Lower lobe of right lung (tissue), 2 donors: Measurements from ENCODE around the gene PAPPA. TPM values are rescaled to one million over a fixed set of nuclear protein-coding genes. Genes with fewer than 3 reads are reported as not detected.

Experiments used
- ATAC-seq, 2 donors: fragments of 200-7000 bp; cut with Tn5 transposase; one replicate each; pipeline ENCODE4 v1.9.1; 2020 to 2022; ENCODE audit warnings: mild to moderate bottlenecking in 2 of 2, moderate library complexity in 2 of 2
- DNase-seq: peaks from one replicate; pipeline ENCODE4 v3.0.0-alpha.2; 2020
- H3K27ac ChIP-seq: fragments of 200-600 bp; one replicate; pipeline ENCODE4 v1.8.0; 2022
- H3K27me3 ChIP-seq: fragments of 200-600 bp; one replicate; pipeline ENCODE4 v1.8.0; 2022; ENCODE audit warnings: low read depth
- H3K36me3 ChIP-seq: fragments of 200-600 bp; one replicate; pipeline ENCODE4 v1.8.0; 2022; ENCODE audit warnings: mild to moderate bottlenecking
- H3K4me1 ChIP-seq: fragments of 200-600 bp; one replicate; pipeline ENCODE4 v1.8.0; 2022
- H3K4me3 ChIP-seq: fragments of 200-600 bp; one replicate; pipeline ENCODE4 v1.8.0; 2022; ENCODE audit warnings: mild to moderate bottlenecking
- H3K9me3 ChIP-seq: fragments of 200-600 bp; one replicate; pipeline ENCODE4 v1.8.0; 2022
- intact Hi-C: fragments of 100-400 bp; cut with DNase I; formaldehyde crosslinking; loops from one replicate; pipeline ENCODE4 v1.11.0; 2022
- total RNA-seq: library from RNA; stranded (reverse); fragmentation: NEBNext Ultra II Directional; extraction: Animal tissue kit (Norgen Biotek cat#: 25700); gene quantifications from one replicate; pipeline ENCODE4 v1.2.1, GENCODE V29; 2021
- TF ChIP-seq, protein P1 (sequence below): fragments of 200-600 bp; IDR thresholded peaks from one replicate; pipeline ENCODE4 v1.8.0; 2022; ENCODE audit warnings: antibody characterized with exemption, mild to moderate bottlenecking
- donor health status: DM: no; HTN: yes; CAD: no; lungs with severe emphysema.

The PAPPA gene
- total RNA-seq, 1 donor from 2014 or later: 2.2 TPM

DNA sequence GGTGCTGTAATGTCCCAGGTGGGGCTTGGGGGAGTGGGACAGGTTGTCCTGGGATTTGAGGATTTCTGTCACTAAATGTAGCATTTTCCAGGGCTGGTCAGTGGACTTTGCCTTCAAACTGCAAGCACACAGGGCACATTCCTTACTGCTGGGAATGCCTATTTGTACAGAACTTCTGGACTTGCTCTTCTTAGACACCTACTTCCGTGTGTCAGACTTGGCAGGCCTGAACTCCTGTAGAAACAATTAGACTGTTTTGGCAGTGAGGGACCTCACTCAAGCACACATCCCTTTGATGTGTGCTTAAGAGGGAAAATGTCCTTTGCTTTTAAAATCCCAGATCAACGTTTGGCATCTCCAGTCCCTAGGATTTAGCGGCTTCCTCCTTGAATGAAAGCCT is 192.2 kb downstream of the PAPPA start:
- no peaks in the 10 kb centered on the region for H3K4me1 ChIP-seq
- DNase-seq (no peak), ATAC-seq (no peak)
- H3K27me3 ChIP-seq: no peaks in the 10 kb centered on the region
- intact Hi-C loops: no loop called here
- H3K27ac ChIP-seq: no peak overlapping the region
- H3K36me3 ChIP-seq: no peaks in the 10 kb centered on the region
- H3K9me3 ChIP-seq: no peaks in the 10 kb centered on the region
- no peak overlapping the region for H3K4me3 ChIP-seq
- TF ChIP-seq, protein P1, sequence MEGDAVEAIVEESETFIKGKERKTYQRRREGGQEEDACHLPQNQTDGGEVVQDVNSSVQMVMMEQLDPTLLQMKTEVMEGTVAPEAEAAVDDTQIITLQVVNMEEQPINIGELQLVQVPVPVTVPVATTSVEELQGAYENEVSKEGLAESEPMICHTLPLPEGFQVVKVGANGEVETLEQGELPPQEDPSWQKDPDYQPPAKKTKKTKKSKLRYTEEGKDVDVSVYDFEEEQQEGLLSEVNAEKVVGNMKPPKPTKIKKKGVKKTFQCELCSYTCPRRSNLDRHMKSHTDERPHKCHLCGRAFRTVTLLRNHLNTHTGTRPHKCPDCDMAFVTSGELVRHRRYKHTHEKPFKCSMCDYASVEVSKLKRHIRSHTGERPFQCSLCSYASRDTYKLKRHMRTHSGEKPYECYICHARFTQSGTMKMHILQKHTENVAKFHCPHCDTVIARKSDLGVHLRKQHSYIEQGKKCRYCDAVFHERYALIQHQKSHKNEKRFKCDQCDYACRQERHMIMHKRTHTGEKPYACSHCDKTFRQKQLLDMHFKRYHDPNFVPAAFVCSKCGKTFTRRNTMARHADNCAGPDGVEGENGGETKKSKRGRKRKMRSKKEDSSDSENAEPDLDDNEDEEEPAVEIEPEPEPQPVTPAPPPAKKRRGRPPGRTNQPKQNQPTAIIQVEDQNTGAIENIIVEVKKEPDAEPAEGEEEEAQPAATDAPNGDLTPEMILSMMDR: no peak

DNA sequence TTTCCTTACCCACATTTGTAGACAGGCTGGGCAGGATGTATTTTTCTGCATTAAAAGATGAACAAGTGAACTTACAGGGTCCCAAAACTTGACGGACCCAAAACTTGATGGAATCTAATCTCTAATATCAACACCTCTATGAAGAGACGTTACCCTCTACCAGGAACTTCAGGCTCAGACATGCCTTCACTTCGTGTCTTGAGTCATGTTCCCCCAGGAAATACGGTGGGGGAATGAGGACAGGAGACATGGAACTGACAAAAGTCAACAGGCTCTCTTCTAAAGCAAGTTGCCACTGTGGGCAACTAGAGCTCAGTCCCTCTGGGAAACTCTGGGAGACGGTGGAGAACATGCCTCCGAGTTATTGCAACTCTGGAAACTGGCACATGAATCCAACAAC is 196.1 kb downstream of the PAPPA start:
- H3K27ac ChIP-seq: no peak overlapping the region
- ATAC-seq: no peak
- H3K36me3 ChIP-seq: no peaks in the 10 kb centered on the region
- intact Hi-C loops: no loop called here
- no peak overlapping the region for H3K4me3 ChIP-seq
- no peaks in the 10 kb centered on the region for H3K27me3 ChIP-seq
- TF ChIP-seq, protein P1: no peak
- DNase-seq: no peak
- no peaks in the 10 kb centered on the region for H3K4me1 ChIP-seq
- no peaks in the 10 kb centered on the region for H3K9me3 ChIP-seq

GRCh38 chr9:116350213-116350612 is 196.6 kb downstream of the PAPPA start:
- Histone ChIP-seq H3K27ac (no peak overlapping the region), H3K36me3 (no peaks in the 10 kb centered on the region), H3K4me3 (no peak overlapping the region), H3K4me1 (no peaks in the 10 kb centered on the region), H3K27me3 (no peaks in the 10 kb centered on the region), H3K9me3 (no peaks in the 10 kb centered on the region)
- ATAC-seq (no peak), DNase-seq (no peak)
- TF ChIP-seq, protein P1: no peak
- intact Hi-C loops: no loop called here

- no peak for ATAC-seq
- H3K27ac ChIP-seq: no peak overlapping the region
- H3K27me3 ChIP-seq: no peaks in the 10 kb centered on the region
- no peaks in the 10 kb centered on the region for H3K9me3 ChIP-seq
- H3K4me3 ChIP-seq: no peak overlapping the region
- TF ChIP-seq, protein P1: no peak
- H3K4me1 ChIP-seq: no peaks in the 10 kb centered on the region
- H3K36me3 ChIP-seq: no peaks in the 10 kb centered on the region
- DNase-seq: no peak
- intact Hi-C loops: no loop called here
These were observed 199.4 kb downstream of the PAPPA start for GRCh38 chr9:116352958-116353357.

DNA sequence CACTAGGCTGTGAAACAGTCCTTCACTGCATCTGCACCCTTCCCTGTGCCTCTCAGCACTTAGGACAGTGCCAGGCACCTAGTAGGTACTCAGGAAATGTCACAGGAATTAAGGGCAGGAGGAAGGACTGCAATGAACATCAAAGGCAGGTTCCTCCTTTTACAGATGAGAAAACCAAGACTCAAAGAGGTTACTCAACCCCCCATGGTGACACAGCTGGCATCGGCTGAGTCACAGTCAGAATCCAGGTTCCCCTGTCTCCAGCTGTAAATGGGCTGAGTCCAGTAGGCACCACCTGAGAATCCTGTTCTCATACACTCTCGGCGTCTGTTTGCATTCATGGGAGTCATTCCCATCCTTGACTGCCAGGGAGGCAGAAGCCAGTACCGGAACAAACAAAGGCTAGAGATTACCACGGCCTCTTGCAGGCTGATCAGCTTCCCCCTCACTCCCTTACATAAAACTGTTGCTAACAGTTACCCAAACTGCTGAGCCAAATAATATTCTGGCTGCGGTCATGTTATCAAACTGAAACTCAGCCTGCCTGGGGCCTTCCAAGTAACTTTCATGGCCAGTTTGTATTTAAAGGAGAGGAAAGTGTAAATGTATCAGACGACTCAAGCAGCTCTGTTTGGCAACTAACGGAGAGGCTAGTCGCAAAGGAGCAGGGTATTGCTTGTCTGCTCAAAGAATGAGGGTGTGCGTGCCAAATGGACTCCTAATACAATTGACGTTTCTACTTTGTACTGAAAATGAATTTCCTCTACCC is 201.7 kb downstream of the PAPPA start:
- H3K9me3 ChIP-seq: no peaks in the 10 kb centered on the region
- no peaks in the 10 kb centered on the region for H3K36me3 ChIP-seq
- no peaks in the 10 kb centered on the region for H3K27me3 ChIP-seq
- intact Hi-C loops: no loop called here
- no peaks in the 10 kb centered on the region for H3K4me1 ChIP-seq
- TF ChIP-seq, protein P1: no peak
- no peak overlapping the region for H3K4me3 ChIP-seq
- DNase-seq: no peak
- H3K27ac ChIP-seq: peak overlapping the region; percentile 46
- peak; percentile 54 to 72 for ATAC-seq
